ENCODE measurements around the gene SLC25A25. TPM values are rescaled to one million over a fixed set of nuclear protein-coding genes. Genes with fewer than 3 reads are reported as not detected.
A peak's percentile ranks its signal among the peaks of the same experiment; 100 is the strongest.

Gene SLC25A25
- total and polyA plus RNA-seq, 4 donors = 10.5 to 32.6 (median 24.5) TPM

DNA sequence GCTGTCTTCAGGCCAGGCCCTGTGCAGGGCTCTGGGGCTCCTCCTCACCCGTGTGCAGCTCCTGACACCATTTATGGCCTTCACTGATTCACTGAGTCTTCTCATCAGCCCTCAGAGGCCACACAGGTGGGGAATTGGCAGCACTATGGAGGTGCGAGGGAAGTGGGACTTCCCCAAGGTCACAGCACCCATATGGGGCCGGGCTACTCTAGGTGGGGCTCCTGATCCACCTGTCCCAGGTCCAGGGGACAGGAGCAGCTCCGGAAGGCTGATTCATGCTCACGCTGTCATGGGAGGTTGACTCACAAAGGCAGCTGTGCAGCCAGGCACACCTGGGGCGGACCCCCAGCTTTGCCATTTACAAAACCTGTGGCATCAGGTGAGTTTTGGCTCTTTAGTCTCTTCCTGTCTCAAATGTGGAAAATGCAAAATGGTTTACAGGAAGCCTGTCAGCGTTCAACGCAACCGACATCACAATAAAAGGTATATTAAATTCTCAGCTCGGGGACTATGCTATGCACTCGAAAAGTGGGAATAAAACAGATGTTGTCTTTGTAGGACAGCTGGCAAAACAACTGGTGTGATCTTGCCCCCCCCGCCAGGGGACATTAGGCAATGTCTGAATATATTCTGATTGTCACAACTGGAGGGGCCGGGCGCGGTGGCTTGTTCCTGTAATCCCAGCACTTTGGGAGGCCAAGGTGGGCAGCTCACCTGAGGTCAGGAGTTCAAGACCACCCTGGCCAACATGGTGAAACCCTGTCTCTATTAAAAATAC, 15.9 kb upstream of the SLC25A25 start:
- no peak overlapping the region for H3K4me3 ChIP-seq
- no peaks in the 10 kb centered on the region for H3K9me3 ChIP-seq (ENCODE audit: control insufficient read depth in 4 of 4, insufficient read depth in 3 of 4, low read length in 3 of 4)
- no peak for DNase-seq
- no peak overlapping the region for H3K9ac ChIP-seq (ENCODE audit: insufficient read depth in 1 of 2, low read length in 2 of 2)
- no peaks in the 10 kb centered on the region for H3K27me3 ChIP-seq (ENCODE audit: control insufficient read depth in 3 of 3, insufficient read depth in 3 of 3, low read length in 2 of 3)
- H3K36me3 ChIP-seq (ENCODE audit: control insufficient read depth in 4 of 4, insufficient read depth in 4 of 4, low read length in 4 of 4) = no peaks in the 10 kb centered on the region
- TF ChIP-seq, protein P1, sequence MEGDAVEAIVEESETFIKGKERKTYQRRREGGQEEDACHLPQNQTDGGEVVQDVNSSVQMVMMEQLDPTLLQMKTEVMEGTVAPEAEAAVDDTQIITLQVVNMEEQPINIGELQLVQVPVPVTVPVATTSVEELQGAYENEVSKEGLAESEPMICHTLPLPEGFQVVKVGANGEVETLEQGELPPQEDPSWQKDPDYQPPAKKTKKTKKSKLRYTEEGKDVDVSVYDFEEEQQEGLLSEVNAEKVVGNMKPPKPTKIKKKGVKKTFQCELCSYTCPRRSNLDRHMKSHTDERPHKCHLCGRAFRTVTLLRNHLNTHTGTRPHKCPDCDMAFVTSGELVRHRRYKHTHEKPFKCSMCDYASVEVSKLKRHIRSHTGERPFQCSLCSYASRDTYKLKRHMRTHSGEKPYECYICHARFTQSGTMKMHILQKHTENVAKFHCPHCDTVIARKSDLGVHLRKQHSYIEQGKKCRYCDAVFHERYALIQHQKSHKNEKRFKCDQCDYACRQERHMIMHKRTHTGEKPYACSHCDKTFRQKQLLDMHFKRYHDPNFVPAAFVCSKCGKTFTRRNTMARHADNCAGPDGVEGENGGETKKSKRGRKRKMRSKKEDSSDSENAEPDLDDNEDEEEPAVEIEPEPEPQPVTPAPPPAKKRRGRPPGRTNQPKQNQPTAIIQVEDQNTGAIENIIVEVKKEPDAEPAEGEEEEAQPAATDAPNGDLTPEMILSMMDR (IDR thresholded peaks at IDR 0.05; ENCODE audit: control extremely low read depth, extremely low read depth) = no peak
- WGBS, 2 donors = 88 to 89% methylated on average over 15 of the region's 15 CpGs
- no peak for ATAC-seq (ENCODE audit: insufficient read depth, low FRiP score)
- H3K4me1 ChIP-seq (ENCODE audit: control insufficient read depth in 5 of 5, insufficient read depth in 5 of 5, low read length in 5 of 5) = peaks cover 0 to 17% (median 10%) of the 10 kb centered on the region in 5 donors
- H3K27ac ChIP-seq (ENCODE audit: low read depth in 1 of 2, low read length in 1 of 2) = no peak overlapping the region

DNA sequence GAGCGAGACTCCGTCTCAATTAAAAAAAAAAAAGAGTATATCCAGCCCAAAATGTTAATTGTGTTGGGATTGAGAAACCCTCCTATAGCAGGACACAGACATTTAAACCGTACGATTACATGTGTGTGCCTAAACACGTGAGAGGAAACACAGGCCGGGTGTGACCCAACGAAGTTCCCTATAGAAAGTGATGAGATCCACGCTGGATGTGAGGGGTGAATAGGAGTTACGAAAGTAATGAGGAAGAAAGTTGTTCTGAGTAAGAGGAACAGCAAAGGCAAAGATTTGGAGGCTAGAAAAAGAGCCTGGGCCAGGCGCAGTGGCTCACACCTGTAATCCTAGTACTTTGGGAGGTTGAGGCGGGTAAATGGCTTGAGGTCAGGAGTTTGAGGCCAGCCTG, 14.5 kb upstream of the SLC25A25 start:
- DNase-seq (no peak), ATAC-seq (ENCODE audit: insufficient read depth, low FRiP score) (no peak)
- Histone ChIP-seq H3K27ac (ENCODE audit: low read depth in 1 of 2, low read length in 1 of 2) (no peak overlapping the region), H3K36me3 (ENCODE audit: control insufficient read depth in 4 of 4, insufficient read depth in 4 of 4, low read length in 4 of 4) (no peaks in the 10 kb centered on the region), H3K4me1 (ENCODE audit: control insufficient read depth in 5 of 5, insufficient read depth in 5 of 5, low read length in 5 of 5) (peaks cover 0 to 19% (median 10%) of the 10 kb centered on the region in 5 donors), H3K9me3 (ENCODE audit: control insufficient read depth in 4 of 4, insufficient read depth in 3 of 4, low read length in 3 of 4) (no peaks in the 10 kb centered on the region), H3K4me3 (no peak overlapping the region), H3K27me3 (ENCODE audit: control insufficient read depth in 3 of 3, insufficient read depth in 3 of 3, low read length in 2 of 3) (no peaks in the 10 kb centered on the region), H3K9ac (ENCODE audit: insufficient read depth in 1 of 2, low read length in 2 of 2) (no peak overlapping the region)
- WGBS, 2 donors = 36 to 74% methylated on average over 11 of the region's 11 CpGs
- TF ChIP-seq, protein P1 (IDR thresholded peaks at IDR 0.05; ENCODE audit: control extremely low read depth, extremely low read depth) = no peak

DNA sequence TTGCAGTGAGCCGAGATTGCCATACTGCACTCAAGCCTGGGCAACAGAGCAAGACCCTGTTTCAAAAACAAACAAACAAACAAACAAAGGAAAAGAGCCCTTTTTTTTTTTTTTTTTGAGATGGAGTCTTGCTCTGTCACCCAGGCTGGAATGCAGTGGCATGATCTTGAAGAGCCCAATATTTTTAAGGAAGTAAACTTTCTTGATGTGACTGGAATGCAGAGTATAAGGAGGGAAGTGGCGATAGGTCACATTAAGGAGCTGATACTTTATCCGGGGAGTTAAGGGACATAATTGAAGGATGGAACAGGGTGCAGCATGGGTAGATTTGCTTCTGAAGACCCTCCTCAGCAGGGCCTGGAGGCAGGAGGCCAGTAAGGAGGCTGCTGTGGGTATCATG, 13.9 kb upstream of the SLC25A25 start:
- Histone ChIP-seq H3K27ac (ENCODE audit: low read depth in 1 of 2, low read length in 1 of 2) (peak overlapping the region in 1 of 2 donors; percentile 14), H3K4me3 (no peak overlapping the region), H3K36me3 (ENCODE audit: control insufficient read depth in 4 of 4, insufficient read depth in 4 of 4, low read length in 4 of 4) (no peaks in the 10 kb centered on the region), H3K9ac (ENCODE audit: insufficient read depth in 1 of 2, low read length in 2 of 2) (no peak overlapping the region), H3K27me3 (ENCODE audit: control insufficient read depth in 3 of 3, insufficient read depth in 3 of 3, low read length in 2 of 3) (no peaks in the 10 kb centered on the region), H3K9me3 (ENCODE audit: control insufficient read depth in 4 of 4, insufficient read depth in 3 of 4, low read length in 3 of 4) (no peaks in the 10 kb centered on the region), H3K4me1 (ENCODE audit: control insufficient read depth in 5 of 5, insufficient read depth in 5 of 5, low read length in 5 of 5) (peaks cover 0 to 19% (median 10%) of the 10 kb centered on the region in 5 donors)
- DNase-seq = no peak
- 57 to 62% methylated on average over 3 of the region's 3 CpGs for WGBS, 2 donors
- TF ChIP-seq, protein P1 (IDR thresholded peaks at IDR 0.05; ENCODE audit: control extremely low read depth, extremely low read depth) = no peak
- no peak for ATAC-seq (ENCODE audit: insufficient read depth, low FRiP score)

All from lung (tissue), 12 donors.